Thyroid gland (tissue), 4 donors: ENCODE measurements around the gene NKX1-1.

Source experiments
- POLR2A ChIP-seq, 2 donors: fragments of 450-650 bp; IDR thresholded peaks; one replicate each; pipeline ENCODE4 v1.6.1; 2017; ENCODE audit warnings: antibody characterized with exemption in 2 of 2, mild to moderate bottlenecking in 2 of 2, moderate library complexity in 1 of 2
- TF ChIP-seq, protein P1 (sequence below), 6 experiments: fragments of 200-600 bp in 3 of 6; fragments of 450-650 bp in 3 of 6; sonication (generic) in 3 of 6; IDR thresholded peaks; one replicate each; pipeline ENCODE4 v1.5.1; 2016 to 2019; ENCODE audit warnings: antibody characterized with exemption in 6 of 6, mild to moderate bottlenecking in 2 of 6, inconsistent platforms in 1 of 6, moderate library complexity in 1 of 6

DNA sequence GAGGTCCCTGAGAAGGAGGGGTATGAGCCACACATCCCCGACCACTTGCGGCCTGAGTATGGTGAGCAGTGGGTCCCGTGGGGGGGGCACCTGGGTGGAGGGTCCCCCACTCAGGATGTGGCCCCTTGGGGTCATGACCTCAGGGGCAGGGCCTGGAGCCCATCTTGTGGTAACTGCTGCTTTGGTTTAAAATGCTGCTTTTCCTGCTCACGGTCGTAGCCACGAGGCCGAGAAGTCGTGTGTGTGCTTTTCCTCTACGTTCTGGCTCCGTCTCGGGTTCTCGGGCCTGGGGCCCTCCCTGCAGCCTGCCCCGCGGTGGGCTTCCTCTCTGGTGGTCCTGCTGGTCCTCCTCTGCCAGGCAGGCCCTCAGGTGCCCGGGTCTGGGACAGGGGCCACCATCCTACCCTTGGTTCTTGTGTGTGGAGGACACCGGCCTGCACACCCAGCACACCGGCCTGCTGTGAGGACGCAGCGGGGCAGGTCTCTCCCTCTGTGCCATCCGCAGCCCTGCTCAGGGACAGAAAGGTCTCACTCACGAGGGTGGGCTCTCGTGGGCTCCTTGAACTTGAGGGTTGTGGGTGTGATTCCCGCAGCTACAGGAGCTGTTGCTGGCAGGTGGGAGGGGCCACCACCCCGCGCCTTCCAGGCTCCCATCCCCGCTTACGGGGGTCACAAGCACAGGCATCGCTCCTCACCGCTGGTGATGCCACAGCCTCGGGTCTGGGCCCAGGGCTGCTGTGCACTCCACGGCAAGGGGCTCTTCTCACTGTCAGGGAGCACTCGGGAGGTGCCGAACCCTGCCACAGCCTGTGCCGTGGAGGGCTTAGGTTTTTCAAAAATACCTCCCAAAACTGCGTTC lies 39.6 kb downstream of the NKX1-1 start:
- TF ChIP-seq, protein P1, sequence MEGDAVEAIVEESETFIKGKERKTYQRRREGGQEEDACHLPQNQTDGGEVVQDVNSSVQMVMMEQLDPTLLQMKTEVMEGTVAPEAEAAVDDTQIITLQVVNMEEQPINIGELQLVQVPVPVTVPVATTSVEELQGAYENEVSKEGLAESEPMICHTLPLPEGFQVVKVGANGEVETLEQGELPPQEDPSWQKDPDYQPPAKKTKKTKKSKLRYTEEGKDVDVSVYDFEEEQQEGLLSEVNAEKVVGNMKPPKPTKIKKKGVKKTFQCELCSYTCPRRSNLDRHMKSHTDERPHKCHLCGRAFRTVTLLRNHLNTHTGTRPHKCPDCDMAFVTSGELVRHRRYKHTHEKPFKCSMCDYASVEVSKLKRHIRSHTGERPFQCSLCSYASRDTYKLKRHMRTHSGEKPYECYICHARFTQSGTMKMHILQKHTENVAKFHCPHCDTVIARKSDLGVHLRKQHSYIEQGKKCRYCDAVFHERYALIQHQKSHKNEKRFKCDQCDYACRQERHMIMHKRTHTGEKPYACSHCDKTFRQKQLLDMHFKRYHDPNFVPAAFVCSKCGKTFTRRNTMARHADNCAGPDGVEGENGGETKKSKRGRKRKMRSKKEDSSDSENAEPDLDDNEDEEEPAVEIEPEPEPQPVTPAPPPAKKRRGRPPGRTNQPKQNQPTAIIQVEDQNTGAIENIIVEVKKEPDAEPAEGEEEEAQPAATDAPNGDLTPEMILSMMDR (IDR thresholded peaks at IDR 0.05) = no peak
- no peak for TF ChIP-seq POLR2A (IDR thresholded peaks at IDR 0.05)
